Adipose tissue (tissue), 3 donors: ENCODE measurements around the gene ARMH3. TPM values are rescaled to one million over a fixed set of nuclear protein-coding genes. Genes with fewer than 3 reads are reported as not detected.
"Not testable (repeated sequence)": the region's sequence is repeated elsewhere in the genome, so short reads cannot be mapped to it uniquely, and the experiment has no call there.

ENCODE experiments used
- H3K27ac ChIP-seq: one replicate; pipeline ENCODE4 v1.5.1; 2013; ENCODE audit warnings: low read depth, low read length
- WGBS, 3 donors: extraction: QIAGEN DNeasy Blood & Tissue Kit; methylation state at CpG; one replicate each; pipeline ENCODE4 v1.1.7; 2013; 5-methylcytosine and 5-hydroxymethylcytosine counted together
- polyA plus RNA-seq, 3 donors: library from polyadenylated mRNA; stranded (reverse); fragments of 200-250 nt; gene quantifications; one replicate each; pipeline ENCODE4 v1.2.3, GENCODE V29; 2013
- donor health status: healthy with polysubstance abuse.
- donor health status: Bipolar disorder and iron deficiency.
- donor health status: healthy.

Gene ARMH3
- polyA plus RNA-seq, 3 donors = 9.6 to 14.0 (median 10.0) TPM

DNA sequence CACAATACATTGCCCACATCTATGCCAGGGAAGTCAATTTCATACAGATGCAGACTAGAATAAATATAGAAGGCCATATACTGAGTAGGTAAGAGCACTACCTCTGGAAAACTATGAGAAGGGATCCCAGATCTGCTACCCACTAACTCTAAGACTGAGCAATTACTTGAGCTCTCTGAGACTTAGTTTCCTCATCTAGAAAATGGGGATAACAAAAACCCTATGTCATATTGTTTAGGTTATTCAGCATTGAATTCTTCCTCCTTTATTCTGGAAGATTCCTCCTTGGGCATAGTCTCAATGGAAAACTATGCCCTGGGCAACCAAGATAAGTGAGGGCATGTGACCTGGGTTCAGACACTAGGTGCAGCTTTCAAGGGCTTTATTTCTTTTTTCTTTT is 4.0 kb upstream of the ARMH3 start:
- H3K27ac ChIP-seq = no peak overlapping the region

DNA sequence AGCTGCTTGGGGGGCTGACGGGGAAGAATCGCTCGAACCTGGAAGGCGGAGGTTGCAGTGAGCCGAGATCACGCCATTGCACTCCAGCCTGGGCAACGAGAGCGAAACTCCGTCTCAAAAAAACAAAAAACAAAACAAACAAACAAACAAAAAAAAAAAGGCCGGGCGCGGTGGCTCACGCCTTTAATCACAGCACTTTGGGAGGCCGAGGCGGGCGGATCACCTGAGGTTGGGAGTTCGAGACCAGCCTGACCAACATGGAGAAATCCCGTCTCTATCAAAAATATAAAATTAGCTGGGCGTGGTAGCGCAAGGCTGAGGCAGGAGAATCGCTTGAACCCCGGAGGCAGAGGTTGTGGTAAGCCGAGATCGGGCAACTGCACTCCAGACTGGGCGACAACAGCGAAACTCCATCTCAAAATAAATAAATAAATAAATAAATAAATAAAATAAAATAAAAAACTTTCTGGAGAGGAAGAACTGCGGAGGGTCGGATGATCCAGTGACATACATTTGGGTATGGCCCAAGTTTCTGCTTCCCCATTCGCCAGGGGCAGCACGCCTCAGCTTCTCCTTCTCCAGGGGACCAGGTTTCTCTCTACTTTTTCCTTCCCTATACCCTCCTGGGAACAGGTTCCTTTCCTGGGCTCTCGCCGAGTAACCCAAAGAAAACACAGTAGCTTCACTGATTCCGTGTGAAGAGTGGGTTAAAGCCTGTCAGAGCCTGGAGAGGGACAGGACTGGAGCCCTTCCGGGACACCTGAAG is 909 bp downstream of the ARMH3 start:
- WGBS, 3 donors = 62 to 71% (median 69%) methylated on average over 34 of the region's 34 CpGs
- peak overlapping the region; percentile 25 for H3K27ac ChIP-seq

DNA sequence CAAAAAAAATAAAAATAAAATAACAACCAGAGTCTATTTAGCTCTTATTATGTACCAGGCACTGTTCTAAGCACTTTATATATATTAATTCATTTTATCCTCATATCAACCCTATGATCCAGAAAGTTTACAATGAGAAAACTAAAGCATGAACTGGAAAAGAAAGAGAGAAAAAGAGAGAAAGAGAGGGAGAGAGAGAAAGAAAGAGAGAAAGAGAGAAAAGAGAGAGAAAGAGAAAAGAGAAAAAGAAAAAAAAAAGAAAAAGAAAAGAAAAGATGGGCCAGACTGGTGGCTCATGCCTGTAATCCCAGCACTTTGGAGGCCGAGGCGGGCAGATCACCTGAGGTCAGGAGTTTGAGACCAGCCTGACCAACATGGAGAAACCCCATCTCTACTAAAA is 9.9 kb downstream of the ARMH3 start:
- WGBS, 3 donors = 94 to 98% (median 96%) methylated on average over 2 of the region's 2 CpGs
- no peak overlapping the region for H3K27ac ChIP-seq

DNA sequence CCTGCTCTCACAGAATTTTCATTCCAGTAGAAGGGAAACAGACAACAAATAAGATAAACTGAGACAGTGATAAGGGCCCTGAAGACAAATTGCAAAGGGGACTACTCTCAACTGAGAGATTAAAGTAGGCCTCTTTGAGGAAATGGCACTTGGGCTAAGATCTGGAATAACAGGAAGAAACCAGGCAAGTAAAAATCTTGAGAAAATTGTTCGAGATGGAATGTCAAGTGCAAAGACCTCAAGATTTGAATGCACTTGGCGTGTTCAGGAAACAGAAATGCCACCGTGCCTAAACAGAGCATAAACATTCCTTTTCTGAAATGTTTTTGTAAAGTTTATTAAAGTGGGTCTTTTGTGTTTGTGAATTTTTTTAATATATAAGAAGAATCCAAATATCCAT is 10.7 kb downstream of the ARMH3 start:
- 62 to 83% (median 75%) methylated on average over 3 of the region's 3 CpGs for WGBS, 3 donors
- H3K27ac ChIP-seq = no peak overlapping the region

DNA sequence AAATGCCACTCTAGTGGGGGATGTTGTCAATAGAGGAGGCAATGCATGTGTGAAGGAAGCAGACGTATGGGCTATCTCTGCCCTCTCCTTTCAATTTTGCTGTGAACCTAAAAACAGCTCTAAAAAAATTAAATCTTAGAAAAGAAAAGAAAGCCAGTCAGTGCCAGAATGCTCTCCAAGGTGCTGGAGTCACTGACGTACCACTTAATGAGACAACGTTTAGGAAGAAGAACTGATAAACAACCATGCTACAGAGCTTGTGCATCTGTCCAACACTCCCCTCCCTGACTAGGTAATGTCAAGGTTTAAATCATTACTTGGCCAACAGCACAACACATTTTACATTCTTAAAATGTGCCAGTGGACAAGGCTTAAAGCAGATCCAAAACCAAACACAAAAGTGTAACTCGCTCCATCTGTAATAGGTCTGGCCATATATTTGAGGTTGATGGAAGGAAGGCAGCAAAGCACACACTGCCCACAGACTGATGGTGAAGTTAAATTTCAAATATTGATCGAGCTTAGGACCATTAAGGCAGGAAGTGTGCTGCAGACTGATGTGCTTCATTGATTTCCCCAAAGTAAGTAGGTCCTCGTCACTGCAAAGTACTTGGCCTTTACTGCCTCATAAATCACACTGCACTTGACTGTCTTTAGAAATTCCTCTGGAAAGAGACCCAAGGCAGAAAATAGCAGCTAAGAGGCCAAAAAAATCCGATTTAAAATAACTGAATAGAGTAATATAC is 15.5 kb downstream of the ARMH3 start:
- 56 to 59% (median 57%) methylated on average over 7 of the region's 7 CpGs for WGBS, 3 donors
- no peak overlapping the region for H3K27ac ChIP-seq

DNA sequence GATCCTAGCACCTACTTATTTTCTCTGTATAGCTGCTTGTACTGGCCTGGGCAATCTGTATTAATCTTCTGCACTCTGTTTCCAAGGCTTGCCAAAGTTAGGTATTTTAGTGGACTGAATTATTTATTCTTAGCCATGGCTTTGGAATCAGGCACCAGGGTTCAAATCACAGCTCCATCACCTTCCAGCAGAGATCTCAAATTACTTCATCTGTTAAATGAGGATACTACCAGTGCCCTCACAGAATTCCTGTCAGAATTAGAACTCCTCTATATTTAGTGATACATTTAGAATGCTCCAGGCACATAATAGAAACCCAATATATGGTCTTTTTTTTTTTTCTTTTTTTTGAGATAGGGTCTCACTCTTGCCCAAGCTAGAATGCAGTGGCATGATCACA is 17.6 kb downstream of the ARMH3 start:
- no peak overlapping the region for H3K27ac ChIP-seq

DNA sequence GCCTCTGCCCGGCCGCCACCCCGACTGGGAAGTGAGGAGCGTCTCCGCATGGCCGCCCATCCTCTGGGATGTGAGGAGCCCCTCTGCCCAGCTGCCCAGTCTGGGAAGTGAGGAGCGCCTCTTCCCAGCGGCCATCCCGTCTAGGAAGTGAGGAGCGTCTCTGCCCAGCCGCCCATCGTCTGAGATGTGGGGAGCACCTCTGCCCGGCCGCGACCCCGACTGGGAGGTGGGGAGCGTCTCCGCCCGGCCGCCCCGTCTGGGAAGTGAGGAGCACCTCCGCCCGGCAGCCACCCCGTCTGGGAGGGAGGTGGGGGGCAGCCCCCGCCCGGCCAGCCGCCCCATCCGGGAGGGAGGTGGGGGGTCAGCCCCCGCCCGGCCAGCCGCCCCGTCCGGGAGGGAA is 20.2 kb downstream of the ARMH3 start:
- not testable (repeated sequence) for H3K27ac ChIP-seq
- 96 to 97% (median 97%) methylated on average over 19 to 32 of the region's 33 CpGs for WGBS, 3 donors

DNA sequence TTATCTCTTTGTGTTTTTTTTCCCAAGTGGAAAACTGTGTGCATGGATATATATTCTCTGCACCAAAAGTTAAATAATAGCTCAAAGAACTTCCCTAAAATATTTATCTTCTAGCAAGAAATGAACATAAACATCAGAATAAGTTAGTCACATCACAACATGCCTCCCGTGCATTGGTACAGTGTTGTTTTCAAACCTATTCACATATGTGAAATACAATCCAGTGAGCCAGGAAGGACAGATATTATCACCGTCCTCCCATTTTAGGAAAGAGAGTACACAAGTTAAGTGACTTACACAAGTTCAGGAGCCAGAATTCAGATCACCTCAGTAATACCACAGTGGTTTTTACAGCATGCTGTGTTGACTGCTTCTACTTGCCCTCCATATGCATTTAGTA is 22.2 kb downstream of the ARMH3 start:
- WGBS, 3 donors = 97% methylated on average over 2 of the region's 2 CpGs
- H3K27ac ChIP-seq = no peak overlapping the region

DNA sequence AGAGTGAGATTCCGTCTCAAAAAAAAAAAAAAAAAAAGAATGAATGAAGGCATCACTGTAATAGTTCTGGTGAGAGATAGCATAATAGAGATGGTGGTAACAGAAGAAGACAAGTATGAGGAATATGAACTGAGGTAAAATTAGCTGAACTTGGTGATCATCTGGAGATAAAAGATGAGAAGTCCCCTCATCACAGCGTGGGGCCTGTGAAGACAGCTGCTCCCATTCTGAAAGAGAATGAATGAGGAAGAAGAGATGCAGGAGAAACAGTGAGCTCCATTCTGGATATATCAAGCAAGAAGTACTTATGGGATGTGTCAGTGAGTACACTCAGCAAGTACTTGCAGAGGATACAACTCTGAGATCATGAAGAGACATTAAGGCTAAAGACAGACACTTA is 28.7 kb downstream of the ARMH3 start:
- no peak overlapping the region for H3K27ac ChIP-seq
- 94 to 100% (median 97%) methylated on average over 2 of the region's 2 CpGs for WGBS, 3 donors

DNA sequence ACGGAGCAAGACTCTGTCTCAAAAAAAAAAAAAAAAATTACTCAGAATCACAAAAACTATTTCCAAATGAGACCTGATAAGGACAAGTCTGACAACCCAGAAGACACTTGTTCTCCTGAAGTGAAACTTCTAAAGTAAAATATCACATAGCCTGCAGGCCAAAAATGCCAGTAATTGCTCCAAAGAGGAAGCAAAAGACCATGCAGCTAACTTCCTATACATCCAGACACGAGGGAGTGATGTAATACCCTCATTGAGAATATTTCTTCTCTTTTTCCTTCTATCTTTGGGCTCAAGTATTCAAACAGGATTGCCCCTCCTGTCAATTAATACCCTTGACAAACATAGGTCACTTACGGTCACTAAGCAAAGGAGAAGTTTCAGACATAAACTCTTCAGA is 31.2 kb downstream of the ARMH3 start:
- no peak overlapping the region for H3K27ac ChIP-seq
- 58 to 82% (median 67%) methylated on average over 3 of the region's 3 CpGs for WGBS, 3 donors

DNA sequence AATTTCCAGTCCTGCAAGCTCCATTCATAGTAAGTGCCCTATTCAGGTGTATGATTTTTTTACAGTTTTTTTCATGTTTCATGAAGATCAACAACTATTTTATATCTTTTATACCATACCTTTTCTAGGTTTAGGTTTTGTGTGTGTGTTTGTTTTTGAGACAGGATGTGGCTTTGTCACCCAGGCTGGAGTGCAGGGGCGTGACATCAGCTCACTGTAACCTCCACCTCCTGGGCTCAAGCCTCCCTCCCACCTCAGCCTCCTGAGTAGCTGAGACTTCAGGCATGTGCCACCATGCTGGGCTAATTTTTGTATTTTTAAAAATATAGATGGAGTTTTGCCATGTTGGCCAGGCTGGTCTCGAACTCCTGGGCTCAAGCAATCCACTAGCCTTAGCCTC is 35.0 kb downstream of the ARMH3 start:
- WGBS, 3 donors = 96 to 98% (median 97%) methylated on average over 2 of the region's 2 CpGs
- H3K27ac ChIP-seq = no peak overlapping the region

DNA sequence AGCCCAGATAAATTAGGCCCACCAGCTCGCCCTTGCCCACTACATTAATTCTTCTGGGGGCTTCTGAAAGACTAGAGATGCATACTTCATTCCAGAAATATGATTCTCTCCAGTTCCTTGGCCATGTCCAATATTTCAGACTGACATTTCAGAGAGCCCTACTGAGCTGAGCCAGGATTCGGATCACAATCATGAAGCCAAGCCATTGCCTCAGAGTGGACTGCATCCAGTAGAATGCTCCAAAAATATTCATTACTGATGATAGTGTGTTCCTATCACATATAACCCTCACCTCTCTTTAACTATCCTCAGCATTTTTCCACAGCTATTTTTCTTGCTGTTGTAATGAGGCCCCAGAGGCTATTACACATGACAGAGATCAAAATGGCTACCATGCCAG is 38.7 kb downstream of the ARMH3 start:
- H3K27ac ChIP-seq = no peak overlapping the region

DNA sequence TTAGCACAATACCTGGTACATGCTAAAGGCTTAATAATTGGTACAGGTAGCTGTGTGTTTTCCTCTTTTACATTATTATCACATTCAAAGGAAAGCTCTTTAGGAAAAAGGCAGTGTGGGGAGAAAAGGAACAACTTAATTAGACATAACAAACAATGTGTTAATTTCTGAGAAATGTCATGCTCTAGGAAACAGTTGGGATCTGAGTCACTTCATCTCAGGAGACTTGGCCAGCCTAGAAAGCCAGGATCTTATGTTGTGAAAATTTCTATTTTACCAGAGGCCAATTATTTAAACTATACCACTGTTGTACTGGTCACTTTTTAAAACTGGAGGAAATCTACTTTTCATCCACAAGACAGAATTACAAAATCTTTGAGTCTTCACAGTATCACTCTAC is 39.6 kb downstream of the ARMH3 start:
- no peak overlapping the region for H3K27ac ChIP-seq

More for the DNA sequence above, 38.7 kb downstream of the ARMH3 start:
- WGBS, 3 donors = 73 to 87% (median 75%) methylated on average over 2 of the region's 2 CpGs

DNA sequence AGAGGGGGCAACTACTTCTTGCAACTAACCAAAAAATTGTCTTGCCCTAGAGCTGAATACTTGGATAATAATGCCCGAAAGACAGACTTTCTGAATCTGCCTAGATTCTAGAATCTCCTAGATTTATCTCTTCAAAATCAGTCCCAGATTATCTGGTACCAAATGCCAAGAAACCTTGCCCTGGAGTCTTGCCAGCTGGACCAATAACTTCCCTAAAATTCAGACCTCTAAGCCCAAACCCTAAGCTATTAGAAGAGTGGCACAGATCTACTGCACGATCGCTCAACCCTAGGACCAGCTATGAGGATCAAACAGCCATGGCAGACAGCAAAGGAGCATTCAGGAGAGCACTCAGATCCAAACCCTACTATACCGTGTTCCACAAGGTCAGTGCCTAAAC is 45.0 kb downstream of the ARMH3 start:
- no peak overlapping the region for H3K27ac ChIP-seq
- 60 to 75% (median 65%) methylated on average over 4 of the region's 4 CpGs for WGBS, 3 donors

DNA sequence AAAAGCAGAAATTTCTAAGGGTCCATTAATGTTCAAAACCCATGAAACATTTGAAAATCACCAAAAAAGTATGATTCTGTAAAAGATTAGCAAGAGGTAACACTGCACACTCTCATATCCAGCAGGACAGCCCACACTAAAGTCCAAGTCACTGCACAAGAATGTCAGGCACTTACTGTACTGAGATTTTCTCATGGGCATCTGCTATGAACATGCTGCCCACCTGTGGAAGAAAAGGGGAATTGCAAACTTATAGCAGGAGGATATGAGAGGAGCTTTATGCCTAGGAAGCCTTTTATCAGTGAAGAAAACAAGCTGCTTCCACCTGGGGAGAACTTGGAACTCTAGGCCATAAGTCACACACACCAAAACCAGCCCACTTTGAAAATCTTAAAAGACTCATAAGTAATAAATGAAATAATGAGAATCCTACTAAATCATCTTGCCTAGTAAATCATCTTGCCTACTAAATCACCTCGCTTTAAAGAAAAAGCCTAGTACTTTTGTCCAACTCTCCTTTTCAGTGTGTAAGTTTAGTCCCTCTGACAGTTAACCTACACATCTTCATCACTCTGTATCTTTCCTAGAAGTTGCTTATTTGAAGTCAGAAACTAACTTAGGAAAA is 46.1 kb downstream of the ARMH3 start:
- H3K27ac ChIP-seq = no peak overlapping the region
- 97 to 100% (median 100%) methylated on average over 1 of the region's 1 CpG for WGBS, 3 donors

DNA sequence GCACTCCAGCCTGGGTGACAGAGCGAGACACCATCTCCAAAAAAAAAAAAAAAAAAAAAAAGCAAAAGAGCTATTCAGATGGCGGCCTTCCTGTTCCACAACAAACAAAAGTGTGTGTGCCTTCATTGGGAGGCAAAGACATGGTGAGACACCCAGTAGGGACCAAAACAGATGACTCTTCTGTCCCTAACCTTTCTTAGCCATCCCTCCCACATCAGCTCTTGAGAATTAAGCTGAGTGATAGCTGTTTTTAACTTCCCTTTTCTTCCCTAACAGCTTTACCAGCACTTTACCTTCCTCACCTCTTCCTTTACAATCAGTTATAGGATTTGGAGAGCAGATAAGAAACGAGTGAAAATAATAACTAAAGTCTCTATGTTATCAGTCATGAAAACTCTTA is 48.2 kb downstream of the ARMH3 start:
- 75 to 78% (median 76%) methylated on average over 2 to 3 of the region's 3 CpGs for WGBS, 3 donors
- H3K27ac ChIP-seq = no peak overlapping the region

DNA sequence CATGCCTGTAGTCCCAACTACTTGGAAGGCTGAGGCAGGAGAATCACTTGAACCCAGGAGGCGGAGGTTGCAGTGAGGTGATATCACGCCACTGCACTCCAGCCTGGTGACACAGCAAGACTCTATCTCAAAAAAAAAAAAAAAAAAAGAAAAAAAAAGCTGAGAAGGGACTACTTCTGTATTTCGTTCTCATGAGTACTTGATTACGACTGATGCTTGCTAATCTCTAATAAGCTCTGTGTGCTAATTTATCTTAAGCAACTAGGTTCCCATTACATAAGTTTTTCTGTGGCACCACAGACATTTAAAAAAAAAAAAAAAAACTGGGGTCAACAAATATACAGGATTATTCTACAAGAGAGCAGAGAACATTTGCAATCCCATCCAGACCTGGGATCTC is 48.9 kb downstream of the ARMH3 start:
- WGBS, 3 donors = 69 to 86% (median 75%) methylated on average over 4 of the region's 4 CpGs
- not testable (repeated sequence) for H3K27ac ChIP-seq

DNA sequence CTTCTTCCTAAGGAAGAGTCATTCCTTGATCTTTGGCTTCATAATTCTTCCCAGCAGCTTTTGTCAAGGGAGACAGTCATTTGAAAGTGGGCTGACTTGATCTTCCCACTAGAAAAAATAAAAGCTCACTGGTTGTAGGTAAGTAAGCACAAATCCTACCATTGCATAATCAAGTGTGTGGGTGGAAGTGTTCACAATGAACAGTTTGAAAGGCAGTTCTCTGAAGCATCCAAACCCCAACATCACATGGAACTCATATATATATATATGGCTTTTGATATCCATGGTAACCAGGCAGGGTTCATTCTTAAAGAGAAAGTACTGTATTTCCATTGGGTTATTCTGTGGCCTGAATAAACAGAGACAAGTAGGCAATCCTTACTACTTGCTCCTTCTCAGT is 51.6 kb downstream of the ARMH3 start:
- no peak overlapping the region for H3K27ac ChIP-seq

DNA sequence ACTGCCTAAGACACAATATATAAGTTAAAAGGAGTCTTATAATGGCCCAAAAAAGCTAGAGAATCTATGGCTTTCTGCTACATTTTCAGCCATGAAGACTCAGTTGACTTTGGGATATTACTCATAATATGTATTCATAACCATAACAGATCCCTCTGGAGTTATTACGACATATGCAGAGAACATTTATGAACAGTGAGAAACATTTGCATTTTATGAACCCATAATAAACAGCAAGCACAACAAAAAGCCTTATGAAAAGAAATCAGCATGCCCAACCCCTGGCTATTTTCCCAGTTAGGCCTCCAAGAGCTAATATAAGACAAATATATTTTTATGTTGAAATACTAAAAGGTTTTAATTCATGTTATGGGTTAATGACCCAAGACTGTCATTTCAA is 52.4 kb downstream of the ARMH3 start:
- H3K27ac ChIP-seq = no peak overlapping the region
- WGBS, 3 donors = 84 to 91% (median 87%) methylated on average over 1 of the region's 1 CpG
